A549 treated with dexamethasone at 1 μM for 4 hours (cell line): ENCODE results near the gene IL13RA1. TPM values are rescaled to one million over a fixed set of nuclear protein-coding genes. Genes with fewer than 3 reads are reported as not detected.

Source experiments
- total RNA-seq: library from RNA; stranded (reverse); fragments of 200-300 nt; extraction: Qiagen RNA extraction; gene quantifications from 5 replicates; pipeline ENCODE4 v1.2.3, GENCODE V29; 2022

Gene IL13RA1
- total RNA-seq, result 58.6 to 74.1 TPM (median 69.0 TPM) in 5 replicates

GRCh38 chrX:118726887-118727685 is at the start of gene IL13RA1:
Gene IL13RA1 (plus strand): TSS chrX:118727606. CDS start chrX:118727639, 33 bp downstream.

GRCh38 chrX:118823263-118824172 is 96.1 kb downstream of the IL13RA1 start, which contains the start of gene ZCCHC12:
Gene ZCCHC12 (plus strand): TSS chrX:118823824. CDS start chrX:118825245, 1,421 bp downstream.

Other genes with a start within 250 kb of the IL13RA1 start
- 5.9 to 9.7 TPM (median 8.0 TPM) in 5 replicates for gene DOCK11, start 231.8 kb upstream of the IL13RA1 start, total RNA-seq
- gene ZCCHC12, start 96.2 kb downstream of the IL13RA1 start, total RNA-seq, result 0.19 to 0.38 TPM (median 0.24 TPM) in 5 replicates
- gene LONRF3, start 247.0 kb downstream of the IL13RA1 start, total RNA-seq, result 1.7 to 3.9 TPM (median 3.5 TPM) in 5 replicates